KMS-11 (cell line): ENCODE results near the gene NPPC.

Experiments
- H2AFZ ChIP-seq: fragments of 200-600 bp; sonication (generic); 2 replicates; pipeline ENCODE4 v1.6.1; 2016; ENCODE audit warnings: antibody characterized with exemption, mixed run types, low read depth
- H3K27ac ChIP-seq: fragments of 200-600 bp; sonication (generic); 2 replicates; pipeline ENCODE4 v1.6.1; 2016; ENCODE audit warnings: mild to moderate bottlenecking, mixed run types
- H3K27me3 ChIP-seq: fragments of 200-600 bp; sonication (generic); 2 replicates; pipeline ENCODE4 v1.6.1; 2017; ENCODE audit warnings: mild to moderate bottlenecking, low read depth, mixed run types, moderate library complexity; ENCODE audit not compliant: insufficient read depth
- H3K36me3 ChIP-seq: fragments of 200-600 bp; sonication (generic); 2 replicates; pipeline ENCODE4 v1.6.1; 2017; ENCODE audit warnings: mild to moderate bottlenecking, mixed run types; ENCODE audit not compliant: insufficient read depth
- H3K4me1 ChIP-seq: fragments of 200-600 bp; sonication (generic); 2 replicates; pipeline ENCODE4 v1.6.1; 2016; ENCODE audit warnings: mild to moderate bottlenecking, low read depth, mixed run types; ENCODE audit not compliant: poor library complexity, severe bottlenecking
- H3K4me2 ChIP-seq: fragments of 200-600 bp; sonication (generic); 2 replicates; pipeline ENCODE4 v1.7.0; 2016; ENCODE audit warnings: mild to moderate bottlenecking, mixed run types
- H3K4me3 ChIP-seq: fragments of 200-600 bp; sonication (generic); IDR thresholded peaks from 2 replicates; pipeline ENCODE4 v1.6.1; 2017; ENCODE audit warnings: low read depth, low read length, mixed read lengths; ENCODE audit not compliant: insufficient read depth
- H3K79me2 ChIP-seq: fragments of 200-600 bp; sonication (generic); 2 replicates; pipeline ENCODE4 v1.6.1; 2016; ENCODE audit warnings: low read depth, mixed run types; ENCODE audit not compliant: insufficient read depth
- H3K9ac ChIP-seq: fragments of 200-600 bp; sonication (generic); 2 replicates; pipeline ENCODE4 v1.6.1; 2016; ENCODE audit warnings: mild to moderate bottlenecking, mixed run types
- H4K20me1 ChIP-seq: fragments of 200-600 bp; sonication (generic); 2 replicates; pipeline ENCODE4 v1.6.1; 2016; ENCODE audit warnings: mild to moderate bottlenecking, mixed run types; ENCODE audit not compliant: insufficient read depth
- TF ChIP-seq, protein P1 (sequence below): fragments of 200-600 bp; sonication (generic); conservative IDR thresholded peaks from 2 replicates; pipeline ENCODE4 v1.6.1; 2017; ENCODE audit warnings: low read depth, mild to moderate bottlenecking, antibody characterized with exemption, low read length, moderate library complexity, mixed read lengths

The NPPC gene

GRCh38 chr2:231966886-231967285, 40.7 kb upstream of the NPPC start:
- no peak overlapping the region for H3K9ac ChIP-seq
- no peaks in the 10 kb centered on the region for H3K27me3 ChIP-seq
- peaks cover 5% of the 10 kb centered on the region for H3K4me1 ChIP-seq
- TF ChIP-seq, protein P1, sequence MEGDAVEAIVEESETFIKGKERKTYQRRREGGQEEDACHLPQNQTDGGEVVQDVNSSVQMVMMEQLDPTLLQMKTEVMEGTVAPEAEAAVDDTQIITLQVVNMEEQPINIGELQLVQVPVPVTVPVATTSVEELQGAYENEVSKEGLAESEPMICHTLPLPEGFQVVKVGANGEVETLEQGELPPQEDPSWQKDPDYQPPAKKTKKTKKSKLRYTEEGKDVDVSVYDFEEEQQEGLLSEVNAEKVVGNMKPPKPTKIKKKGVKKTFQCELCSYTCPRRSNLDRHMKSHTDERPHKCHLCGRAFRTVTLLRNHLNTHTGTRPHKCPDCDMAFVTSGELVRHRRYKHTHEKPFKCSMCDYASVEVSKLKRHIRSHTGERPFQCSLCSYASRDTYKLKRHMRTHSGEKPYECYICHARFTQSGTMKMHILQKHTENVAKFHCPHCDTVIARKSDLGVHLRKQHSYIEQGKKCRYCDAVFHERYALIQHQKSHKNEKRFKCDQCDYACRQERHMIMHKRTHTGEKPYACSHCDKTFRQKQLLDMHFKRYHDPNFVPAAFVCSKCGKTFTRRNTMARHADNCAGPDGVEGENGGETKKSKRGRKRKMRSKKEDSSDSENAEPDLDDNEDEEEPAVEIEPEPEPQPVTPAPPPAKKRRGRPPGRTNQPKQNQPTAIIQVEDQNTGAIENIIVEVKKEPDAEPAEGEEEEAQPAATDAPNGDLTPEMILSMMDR: no peak
- H3K79me2 ChIP-seq: peaks cover 56% of the 10 kb centered on the region
- H2AFZ ChIP-seq: no peak overlapping the region
- no peak overlapping the region for H3K4me2 ChIP-seq
- no peak overlapping the region for H3K4me3 ChIP-seq
- no peak overlapping the region for H3K27ac ChIP-seq
- no peaks in the 10 kb centered on the region; the same call in 1 of the 2 replicates for H4K20me1 ChIP-seq
- no peaks in the 10 kb centered on the region for H3K36me3 ChIP-seq

- H3K79me2 ChIP-seq: peaks cover 54% of the 10 kb centered on the region
- TF ChIP-seq, protein P1: no peak
These were observed 38.9 kb upstream of the NPPC start for GRCh38 chr2:231965102-231965501.

DNA sequence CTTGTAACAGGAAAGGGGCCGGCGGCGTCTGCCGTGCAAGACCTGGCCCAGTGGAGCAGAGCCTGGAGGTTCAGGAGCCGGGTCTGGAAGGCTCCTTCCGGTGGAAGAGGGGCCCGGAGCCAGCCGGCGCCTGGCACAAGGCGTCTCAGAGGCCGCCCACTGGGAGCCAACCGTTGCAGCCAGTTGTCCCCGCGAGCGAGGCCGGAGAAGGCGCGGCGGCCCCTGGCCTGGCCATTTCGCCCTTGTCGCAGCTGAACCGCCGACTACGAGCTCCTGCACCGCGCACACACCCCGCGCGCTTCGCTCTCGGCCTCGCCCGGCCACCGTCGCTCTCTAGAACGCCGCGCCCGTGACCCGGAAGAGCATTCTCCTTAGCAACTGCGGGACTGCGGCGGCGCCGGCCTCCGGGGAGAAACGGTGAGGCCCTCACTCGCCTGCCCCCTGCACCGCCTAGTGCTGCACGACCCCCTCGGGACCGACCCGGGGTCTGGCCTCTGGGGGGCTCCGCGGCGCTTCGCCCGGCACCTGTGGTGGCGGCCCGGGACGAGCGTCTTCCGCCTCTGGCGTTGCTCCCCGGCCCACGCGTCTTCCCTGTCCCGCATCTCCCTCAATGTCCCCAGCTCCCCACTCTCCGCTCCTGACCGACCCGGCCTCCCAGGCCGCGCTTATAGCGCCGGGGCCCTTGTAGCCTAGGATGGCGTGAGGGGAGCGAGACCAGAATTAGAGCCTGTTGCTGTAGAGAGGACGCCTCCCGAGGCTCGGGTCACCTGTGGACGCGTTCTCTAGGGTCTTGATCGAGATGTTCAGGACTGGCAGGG, 35.4 kb upstream of the NPPC start, which contains the start of gene DIS3L2:
Gene DIS3L2, plus strand, starts transcription at position 365 of the 818 bp plus-strand sequence. CDS start 53,215 bp downstream, outside the sequence.
- peak within 1 kb of the TSS; percentile 30 for H3K4me3 ChIP-seq
- H3K79me2 ChIP-seq: peaks cover 42% of the 10 kb centered on the region
- H3K36me3 ChIP-seq: no peaks in the 10 kb centered on the region
- H3K9ac ChIP-seq: peak within 1 kb of the TSS; percentile 90
- H3K27me3 ChIP-seq: no peaks in the 10 kb centered on the region
- peak within 1 kb of the TSS; percentile 89 for H2AFZ ChIP-seq
- H3K4me1 ChIP-seq: peaks cover 9% of the 10 kb centered on the region
- H3K4me2 ChIP-seq: peak within 1 kb of the TSS; percentile 89
- H4K20me1 ChIP-seq: no peaks in the 10 kb centered on the region
- TF ChIP-seq, protein P1: no peak
- H3K27ac ChIP-seq: peak within 1 kb of the TSS; percentile 66

More at GRCh38 chr2:231965102-231965501, 38.9 kb upstream of the NPPC start:
- no peaks in the 10 kb centered on the region for H3K36me3 ChIP-seq
- no peak overlapping the region for H3K4me3 ChIP-seq
- H2AFZ ChIP-seq: no peak overlapping the region
- no peak overlapping the region for H3K4me2 ChIP-seq
- H3K27me3 ChIP-seq: no peaks in the 10 kb centered on the region
- no peak overlapping the region for H3K27ac ChIP-seq
- H3K9ac ChIP-seq: no peak overlapping the region
- no peaks in the 10 kb centered on the region; the same call in 1 of the 2 replicates for H4K20me1 ChIP-seq
- peaks cover 9% of the 10 kb centered on the region for H3K4me1 ChIP-seq

DNA sequence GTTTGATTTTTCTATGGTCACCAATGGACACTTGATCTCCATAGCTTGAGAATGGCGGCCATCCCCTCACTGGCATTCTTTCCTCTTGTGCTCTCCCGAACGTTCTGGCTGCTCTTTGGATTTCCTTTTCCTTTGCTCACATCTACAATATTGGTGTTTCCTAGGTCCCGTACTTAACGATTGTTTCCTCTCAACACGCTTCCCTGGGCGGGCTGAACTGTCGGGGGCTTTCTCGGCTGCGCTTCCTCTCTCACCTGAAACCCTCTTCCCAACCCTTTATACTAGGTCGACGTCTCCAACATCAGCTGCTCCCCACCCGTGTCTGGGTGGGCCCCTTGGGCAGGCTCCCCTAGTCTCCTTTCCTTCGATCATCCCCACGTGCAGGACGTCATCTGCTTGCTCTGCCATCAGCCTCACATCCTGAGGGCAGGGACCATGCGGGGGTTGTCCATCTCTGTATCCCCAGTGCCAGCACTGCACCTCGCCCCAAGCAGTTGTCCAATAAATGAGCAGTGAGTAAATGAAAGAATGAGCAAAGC, 34.7 kb upstream of the NPPC start:
- peak overlapping the region; percentile 66 for H3K27ac ChIP-seq
- peaks cover 9% of the 10 kb centered on the region for H3K4me1 ChIP-seq
- peak overlapping the region; percentile 89 for H2AFZ ChIP-seq
- TF ChIP-seq, protein P1: no peak
- H3K27me3 ChIP-seq: no peaks in the 10 kb centered on the region
- H3K4me3 ChIP-seq: no peak overlapping the region
- H3K9ac ChIP-seq: peak overlapping the region; percentile 90
- H3K4me2 ChIP-seq: peak overlapping the region; percentile 89
- H3K79me2 ChIP-seq: peaks cover 41% of the 10 kb centered on the region
- H4K20me1 ChIP-seq: no peaks in the 10 kb centered on the region
- no peaks in the 10 kb centered on the region for H3K36me3 ChIP-seq
